ENCODE measurements around the gene STX16.
A peak's percentile ranks its signal among the peaks of the same experiment; 100 is the strongest.

The STX16 gene

DNA sequence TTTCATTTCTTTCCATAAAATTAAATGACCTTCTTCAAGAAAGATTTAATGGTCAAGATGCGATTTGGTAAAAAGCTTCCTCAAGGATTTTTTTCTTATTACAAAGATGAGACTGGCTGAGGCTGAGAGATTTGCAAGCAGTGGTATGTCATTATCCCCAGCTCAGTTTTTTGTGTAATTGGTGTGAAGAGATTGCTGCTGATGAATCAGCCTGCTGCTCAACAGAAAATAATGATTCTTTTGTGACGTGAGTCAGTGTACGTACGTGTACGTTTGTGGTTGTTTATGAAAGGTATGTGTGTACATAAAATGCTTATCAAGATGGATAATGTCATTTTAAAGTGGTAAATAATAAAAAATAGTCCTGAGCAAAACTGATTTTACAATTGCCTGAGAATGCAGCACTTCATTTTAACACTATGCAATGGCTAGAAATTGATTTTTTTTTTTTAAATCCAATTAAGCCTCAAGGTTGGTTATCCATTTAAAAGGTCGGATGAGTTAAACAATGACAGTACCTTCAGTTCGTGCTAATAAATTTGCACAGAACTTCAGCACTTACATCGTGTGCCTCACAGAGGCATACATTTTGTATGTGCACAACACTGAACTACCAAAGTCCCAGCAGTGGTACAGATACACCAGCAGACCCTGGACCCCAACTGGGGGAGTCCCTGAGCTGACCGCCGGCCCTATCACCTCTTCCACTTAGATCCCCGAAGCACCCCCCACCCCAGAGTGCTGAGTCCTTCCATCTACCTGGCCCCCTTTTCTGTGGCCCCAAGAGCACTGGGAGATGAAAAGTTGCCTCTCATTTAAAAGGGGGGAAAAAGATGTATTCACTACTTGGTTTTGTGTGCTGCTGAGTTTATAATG, 31.8 kb downstream of the STX16 start:
- no peak for DNase-seq

DNA sequence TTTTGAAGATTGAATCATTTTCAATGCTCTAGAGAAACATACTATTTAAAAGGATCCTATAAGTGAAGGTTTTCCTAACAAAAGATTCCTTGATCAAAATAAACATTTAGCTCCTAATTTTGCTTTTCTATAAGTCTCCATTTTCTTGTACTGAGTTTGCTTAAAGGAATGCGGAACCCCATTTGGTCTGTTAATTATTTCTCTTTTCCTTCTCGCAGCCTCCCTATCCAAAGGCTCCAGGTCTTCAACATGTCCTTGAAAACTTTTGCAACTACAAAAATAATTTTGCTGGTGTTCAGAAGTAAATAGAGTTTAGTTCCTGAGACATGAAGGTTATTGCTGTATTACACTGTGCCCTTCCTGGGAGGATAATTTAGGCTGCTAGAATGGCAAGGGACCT, 33.2 kb downstream of the STX16 start:
- no peak for DNase-seq

DNA sequence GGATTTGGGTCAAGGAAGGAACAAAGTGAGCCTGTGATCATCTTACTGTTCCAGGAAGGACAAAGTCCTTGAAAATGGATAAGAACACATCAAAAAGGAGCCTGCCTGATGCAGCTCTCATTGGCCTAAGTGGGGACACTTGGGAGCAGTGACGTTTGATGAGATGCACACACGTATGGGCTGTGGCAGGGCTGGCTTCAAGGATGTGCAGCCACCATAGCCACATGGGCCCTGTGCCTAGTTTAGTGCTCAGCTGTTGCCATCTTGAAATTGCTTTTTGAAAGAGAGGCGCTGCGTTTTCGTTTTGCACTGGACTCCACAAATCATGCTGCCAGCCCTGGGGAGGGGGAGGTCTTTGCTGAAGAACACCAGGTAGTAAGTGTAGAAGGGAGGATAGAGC, 34.9 kb downstream of the STX16 start:
- no peak for DNase-seq

- DNase-seq = no peak
These were observed 37.3 kb downstream of the STX16 start for GRCh38 chr20:58688414-58688813.

GRCh38 chr20:58688840-58689239, 37.8 kb downstream of the STX16 start:
- no peak for DNase-seq

- DNase-seq = no peak
These were observed 39.5 kb downstream of the STX16 start for GRCh38 chr20:58690396-58691135.

GRCh38 chr20:58691773-58692578, 40.9 kb downstream of the STX16 start:
- no peak for DNase-seq

DNA sequence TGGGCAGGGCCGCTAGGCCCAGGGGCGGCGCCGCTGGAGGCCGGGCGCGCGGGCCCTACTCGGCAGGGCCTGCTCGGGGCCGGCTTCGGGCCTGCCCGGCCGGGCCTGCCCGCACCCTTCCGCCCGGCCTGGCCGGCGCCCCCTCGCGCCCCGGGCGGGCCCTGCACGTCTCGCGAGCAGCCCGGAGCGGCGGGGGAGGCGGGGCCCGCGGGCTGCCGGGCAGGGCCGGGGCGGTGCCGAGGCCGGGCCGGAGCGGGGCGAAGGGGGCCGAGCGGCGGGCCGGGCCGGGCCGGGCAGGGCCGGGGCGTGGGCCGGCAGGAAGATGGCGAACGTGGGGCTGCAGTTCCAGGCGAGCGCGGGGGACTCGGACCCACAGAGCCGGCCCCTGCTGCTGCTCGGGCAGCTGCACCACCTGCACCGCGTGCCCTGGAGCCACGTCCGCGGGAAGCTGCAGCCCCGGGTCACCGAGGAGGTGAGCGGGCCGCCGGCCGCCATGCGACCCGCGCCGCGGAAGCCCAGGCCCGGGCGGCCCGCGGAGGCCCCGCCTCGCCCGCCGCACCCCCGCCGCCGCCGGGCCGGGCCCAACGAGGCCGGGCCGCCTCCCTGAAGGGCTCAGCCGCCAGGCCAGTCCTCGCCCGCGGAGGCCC, 41.6 kb downstream of the STX16 start, which contains the start of gene NPEPL1:
Gene NPEPL1 (plus strand): TSS at position 222 of the 647 bp plus-strand sequence. CDS start 101 bp downstream, at position 323.
- DNase-seq = peak; percentile 28 to 60 (median 45)

DNA sequence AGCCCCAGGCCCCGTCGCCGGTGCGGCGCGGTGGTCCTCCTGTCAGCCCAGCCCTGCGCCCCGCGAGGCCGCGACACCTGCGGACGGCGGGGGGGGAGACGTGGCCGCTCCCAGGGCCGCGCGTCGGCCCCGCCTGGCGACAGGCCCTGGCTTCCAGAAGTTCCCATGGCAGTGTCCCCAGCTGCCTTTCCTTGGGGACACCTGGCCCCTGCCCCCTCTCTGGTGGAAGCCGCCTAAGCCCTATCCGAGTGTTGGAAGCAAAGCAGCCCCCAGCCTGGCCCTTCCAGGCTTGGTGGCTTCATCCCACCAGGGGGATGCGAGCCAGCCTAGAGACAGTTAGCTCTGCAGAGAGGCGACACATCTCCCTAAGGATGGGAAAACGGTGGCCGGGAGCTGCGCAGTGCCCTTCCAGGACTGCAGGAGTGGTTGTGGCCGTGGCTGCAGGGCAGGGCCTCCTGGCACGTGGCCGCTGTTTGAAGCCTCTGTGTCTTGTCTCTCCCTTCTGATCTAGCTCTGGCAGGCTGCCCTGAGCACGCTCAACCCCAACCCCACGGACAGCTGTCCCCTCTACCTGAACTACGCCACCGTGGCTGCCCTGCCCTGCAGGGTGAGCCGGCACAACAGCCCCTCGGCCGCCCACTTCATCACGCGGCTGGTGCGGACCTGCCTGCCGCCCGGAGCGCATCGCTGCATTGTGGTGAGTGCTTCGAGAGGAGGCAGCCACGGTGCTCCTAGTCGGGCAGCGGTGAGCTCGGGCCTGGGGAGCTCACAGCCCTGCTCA, 42.3 kb downstream of the STX16 start:
- DNase-seq = no peak

DNA sequence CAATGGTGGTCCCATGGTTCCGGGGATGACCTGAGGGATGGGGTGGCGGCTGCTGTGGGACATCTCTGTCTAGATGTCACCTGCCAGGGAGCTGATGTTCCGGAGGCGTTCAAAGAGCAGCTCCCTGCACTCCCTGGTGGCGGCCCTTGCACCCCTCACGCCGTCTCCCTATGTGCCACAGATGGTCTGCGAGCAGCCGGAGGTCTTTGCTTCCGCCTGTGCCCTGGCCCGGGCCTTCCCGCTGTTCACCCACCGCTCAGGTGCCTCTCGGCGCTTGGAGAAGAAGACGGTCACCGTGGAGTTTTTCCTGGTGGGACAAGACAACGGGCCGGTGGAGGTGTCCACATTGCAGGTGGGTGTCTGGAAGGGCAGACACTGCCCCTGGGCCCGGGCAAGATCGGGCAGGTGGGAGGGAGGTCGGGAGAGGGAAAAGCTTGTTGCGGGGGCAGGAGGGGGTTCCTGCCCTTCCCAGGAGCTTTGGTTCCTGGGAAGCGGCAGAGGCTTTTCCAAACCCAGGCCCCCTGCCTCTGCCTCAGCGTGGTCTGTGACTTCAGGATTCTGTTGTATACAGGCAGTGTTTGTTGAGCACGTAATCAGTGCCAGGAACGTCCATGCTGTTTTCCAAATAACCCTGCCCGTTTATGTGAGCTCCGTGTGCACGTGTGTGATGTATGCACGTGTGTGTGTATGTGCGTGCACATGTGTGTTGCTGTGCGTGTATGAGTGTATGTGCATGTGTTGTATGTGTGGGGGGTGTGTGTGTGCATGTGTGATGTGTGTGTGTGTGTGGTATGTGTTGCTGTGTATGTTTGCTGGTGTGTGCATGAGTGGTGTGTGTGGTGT, 43.4 kb downstream of the STX16 start:
- DNase-seq = no peak

- no peak for DNase-seq
These were observed 44.1 kb downstream of the STX16 start for GRCh38 chr20:58695084-58695722.

GRCh38 chr20:58695895-58696375, 44.9 kb downstream of the STX16 start:
- DNase-seq = no peak

GRCh38 chr20:58696411-58696961, 45.4 kb downstream of the STX16 start:
- no peak for DNase-seq

DNA sequence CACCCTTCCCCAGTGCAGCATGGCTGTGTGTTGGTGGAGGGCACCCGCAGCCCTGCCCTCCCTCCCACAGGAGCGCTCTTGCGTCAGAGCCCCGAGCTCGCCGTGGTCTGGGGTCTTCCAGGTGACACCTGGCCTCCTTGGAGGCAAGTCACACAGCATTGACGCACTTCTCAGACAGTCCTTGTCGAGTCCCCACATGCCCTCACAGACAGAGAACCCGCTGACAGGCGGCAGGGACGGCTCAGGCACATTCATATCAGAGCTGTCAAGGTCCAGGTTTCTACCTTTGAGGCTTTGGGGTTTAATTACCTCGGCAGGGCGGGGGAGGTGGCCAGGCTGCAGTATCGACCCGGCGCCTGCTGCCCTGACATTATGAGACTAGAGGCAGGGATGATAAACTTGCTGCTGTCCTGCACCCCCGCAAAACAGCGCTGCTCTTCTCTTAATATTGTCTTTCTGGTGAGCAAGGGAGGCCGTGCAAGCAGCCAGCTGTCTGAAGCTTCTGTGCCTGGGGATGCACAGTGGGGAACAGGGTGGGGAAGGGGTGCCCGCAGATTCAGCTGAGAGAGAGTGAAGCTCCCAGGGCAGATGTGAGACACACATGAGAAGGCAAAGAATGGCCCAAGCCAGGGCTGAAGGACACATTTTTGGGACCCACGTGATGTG, 46.3 kb downstream of the STX16 start:
- DNase-seq = no peak

- no peak for DNase-seq
These were observed 47.0 kb downstream of the STX16 start for GRCh38 chr20:58697867-58698703.

DNA sequence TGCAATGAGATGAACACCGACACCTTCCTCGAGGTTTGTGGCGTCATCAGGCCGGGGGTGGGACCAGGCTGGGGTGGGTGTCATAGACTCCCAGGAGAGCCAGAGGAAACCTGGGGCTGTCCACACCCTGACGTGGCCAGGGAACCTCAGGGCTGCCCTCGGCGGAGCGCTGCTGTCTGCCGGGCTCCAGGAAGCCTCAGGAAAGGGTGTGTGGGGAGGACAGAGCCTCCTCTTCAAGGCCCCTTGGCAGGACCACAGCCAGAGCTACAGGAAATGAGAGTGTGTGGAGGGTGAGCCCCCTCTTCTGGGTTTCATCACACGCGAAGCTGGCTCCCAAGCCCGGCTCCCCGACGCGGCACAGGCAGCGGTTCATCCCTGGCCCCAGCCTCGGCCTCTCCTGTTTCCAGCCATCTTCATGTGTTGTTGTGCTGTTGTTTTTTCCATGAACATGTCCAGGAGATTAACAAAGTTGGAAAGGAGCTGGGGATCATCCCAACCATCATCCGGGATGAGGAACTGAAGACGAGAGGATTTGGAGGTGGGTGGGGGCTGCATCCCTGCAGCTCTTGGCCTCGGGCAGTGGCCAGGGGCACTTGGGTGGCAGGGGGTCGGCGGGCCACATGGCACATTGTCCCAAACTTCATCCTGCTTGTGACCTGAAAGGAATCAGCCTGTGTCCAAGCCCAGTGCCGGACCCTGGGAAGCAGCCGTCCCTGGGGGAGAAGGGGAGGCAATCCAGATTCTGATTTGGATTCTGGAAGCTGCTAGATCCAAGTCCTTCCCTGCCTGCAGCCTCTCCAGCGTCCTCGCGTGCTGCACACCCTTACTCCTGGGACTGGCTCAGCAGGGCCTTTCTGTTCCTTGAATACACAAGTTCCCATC, 47.9 kb downstream of the STX16 start:
- no peak for DNase-seq

DNA sequence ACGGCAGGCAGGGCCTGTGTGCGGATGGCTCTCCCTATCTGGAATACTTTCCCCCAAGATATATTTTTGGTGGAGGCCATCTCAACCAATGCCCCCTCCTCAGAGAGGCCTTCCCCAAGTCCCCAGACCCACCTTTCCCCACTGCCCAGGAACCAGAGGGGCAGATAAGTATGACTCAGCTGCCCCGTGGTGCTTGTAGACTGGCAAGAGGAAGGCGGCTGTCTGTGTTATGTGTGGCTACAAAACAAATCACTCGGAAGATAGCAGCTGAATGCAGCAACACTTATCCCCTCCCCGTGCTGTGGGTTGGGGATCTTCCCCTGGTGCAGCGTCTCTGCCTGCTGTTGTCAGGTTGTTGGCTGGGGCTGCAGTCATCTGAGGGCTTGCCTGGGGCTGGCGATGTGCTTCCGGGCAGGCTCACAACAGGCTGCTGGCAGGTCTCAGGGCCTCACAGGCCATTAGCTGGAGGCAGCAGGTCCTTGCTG, 48.6 kb downstream of the STX16 start:
- DNase-seq = no peak
